A172 (cell line): Measurements from ENCODE around the gene PRKG1. TPM values are rescaled to one million over a fixed set of nuclear protein-coding genes. Genes with fewer than 3 reads are reported as not detected.
A peak's percentile ranks its signal among the peaks of the same experiment; 100 is the strongest.

ENCODE experiments used
- DNase-seq: peaks from one replicate; pipeline ENCODE4 v3.0.0-alpha.2; 2015; ENCODE audit warnings: low spot score
- total RNA-seq: library from RNA; depleted of rRNA; stranded (reverse); fragments of >200 nt; shearing (Covaris generic); gene quantifications from 2 replicates; pipeline ENCODE4 v1.2.3, GENCODE V29; 2014; rRNA removed

The PRKG1 gene
- total RNA-seq, result 0.05 and 0.22 TPM in 2 replicates

- DNase-seq, result no peak
These were observed at the start of gene PRKG1 for GRCh38 chr10:51074238-51075028. TSS of gene PRKG1 (plus strand) at chr10:51074487.

GRCh38 chr10:51028420-51028819, 45.9 kb upstream of the PRKG1 start:
- no peak for DNase-seq

- no peak for DNase-seq
These were observed 45.1 kb upstream of the PRKG1 start for GRCh38 chr10:51029172-51029641.

- DNase-seq, result no peak
These were observed 43.8 kb upstream of the PRKG1 start for GRCh38 chr10:51030480-51030879.

- DNase-seq, result no peak
These were observed 42.3 kb upstream of the PRKG1 start for GRCh38 chr10:51031950-51032349.

- DNase-seq, result no peak
These were observed 39.5 kb upstream of the PRKG1 start for GRCh38 chr10:51034769-51035168.

GRCh38 chr10:51035344-51035743, 38.9 kb upstream of the PRKG1 start:
- DNase-seq, result no peak

GRCh38 chr10:51045871-51046270, 28.4 kb upstream of the PRKG1 start:
- DNase-seq, result no peak

GRCh38 chr10:51046654-51047053, 27.6 kb upstream of the PRKG1 start:
- DNase-seq, result no peak

GRCh38 chr10:51047857-51048256, 26.4 kb upstream of the PRKG1 start:
- DNase-seq, result no peak

GRCh38 chr10:51048792-51049191, 25.5 kb upstream of the PRKG1 start:
- DNase-seq, result no peak

- DNase-seq, result no peak
These were observed 22.1 kb upstream of the PRKG1 start for GRCh38 chr10:51052163-51052562.

GRCh38 chr10:51057925-51058324, 16.4 kb upstream of the PRKG1 start:
- no peak for DNase-seq

- no peak for DNase-seq
These were observed 11.1 kb upstream of the PRKG1 start for GRCh38 chr10:51063166-51063565.

GRCh38 chr10:51063659-51064535, 10.4 kb upstream of the PRKG1 start:
- peak; percentile 4 for DNase-seq

- no peak for DNase-seq
These were observed 8.1 kb upstream of the PRKG1 start for GRCh38 chr10:51066231-51066630.

- DNase-seq, result no peak
These were observed 2.1 kb upstream of the PRKG1 start for GRCh38 chr10:51072210-51072609.

- DNase-seq, result no peak
These were observed 1.3 kb upstream of the PRKG1 start for GRCh38 chr10:51072921-51073434.

- no peak for DNase-seq
These were observed 642 bp upstream of the PRKG1 start for GRCh38 chr10:51073453-51074237.

- no peak for DNase-seq
These were observed 971 bp downstream of the PRKG1 start for GRCh38 chr10:51075043-51075872.

GRCh38 chr10:51075873-51076229, 1.6 kb downstream of the PRKG1 start:
- DNase-seq, result no peak
